A673 (cell line): ENCODE results near the gene NEK5.
A peak's percentile ranks its signal among the peaks of the same experiment; 100 is the strongest.

ENCODE experiments used
- EZH2 ChIP-seq: fragments of 200-600 bp; sonication (generic); IDR thresholded peaks from 2 replicates; pipeline ENCODE4 v1.6.1; 2017; ENCODE audit warnings: borderline replicate concordance, low read depth, mild to moderate bottlenecking, mixed read lengths, antibody characterized with exemption, low read length; ENCODE audit not compliant: poor library complexity, severe bottlenecking
- TF ChIP-seq, protein P1 (sequence below): fragments of 300-800, 200-600 bp; sonication (generic); conservative IDR thresholded peaks from 2 replicates; pipeline ENCODE4 v1.5.1; 2017; ENCODE audit warnings: low read depth, mild to moderate bottlenecking, antibody characterized with exemption, low read length, moderate library complexity, mixed read lengths

DNA sequence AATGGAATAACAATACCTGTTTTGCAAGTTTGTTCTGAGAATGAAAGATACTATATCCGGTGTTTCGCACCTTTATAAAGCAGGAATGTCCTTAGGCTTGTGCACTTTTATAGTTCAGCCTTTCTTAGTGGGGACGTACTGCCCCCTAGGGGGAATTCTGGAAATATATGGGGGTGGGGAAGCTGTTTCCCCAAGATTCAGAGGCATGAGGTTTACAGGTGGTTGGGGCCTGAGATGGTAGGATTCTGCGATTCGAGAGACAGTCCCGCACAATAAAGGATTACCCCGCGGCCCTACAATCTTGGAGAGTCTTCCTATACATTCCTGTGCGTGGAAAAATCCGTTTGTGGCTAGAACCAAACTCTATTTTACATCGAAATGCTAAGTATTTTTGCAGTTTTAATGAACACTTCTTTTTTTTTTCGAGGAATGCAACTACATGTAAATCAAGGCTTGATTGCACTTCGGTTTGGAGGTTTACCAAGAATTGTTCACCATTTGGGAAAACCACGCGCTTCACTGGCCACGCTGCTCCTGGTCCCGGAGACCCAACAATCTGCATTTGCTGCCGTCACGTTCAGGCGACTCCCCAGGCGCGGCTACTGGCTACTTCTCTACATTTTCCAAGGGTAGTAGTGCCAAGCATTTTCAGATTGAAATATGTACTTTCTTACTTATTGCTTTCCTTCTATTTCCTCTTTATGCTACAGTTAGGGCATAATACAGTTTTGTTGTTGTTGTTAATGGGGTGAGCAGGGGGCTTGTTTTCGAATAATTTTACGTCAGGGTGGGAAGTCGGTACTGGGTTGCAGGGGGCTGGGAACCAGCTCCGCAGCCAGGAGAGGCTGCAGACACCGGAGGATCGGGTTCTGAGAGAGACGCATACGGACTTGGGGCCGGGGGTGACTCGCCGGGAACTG is 830 bp downstream of the NEK5 start:
- TF ChIP-seq, protein P1, sequence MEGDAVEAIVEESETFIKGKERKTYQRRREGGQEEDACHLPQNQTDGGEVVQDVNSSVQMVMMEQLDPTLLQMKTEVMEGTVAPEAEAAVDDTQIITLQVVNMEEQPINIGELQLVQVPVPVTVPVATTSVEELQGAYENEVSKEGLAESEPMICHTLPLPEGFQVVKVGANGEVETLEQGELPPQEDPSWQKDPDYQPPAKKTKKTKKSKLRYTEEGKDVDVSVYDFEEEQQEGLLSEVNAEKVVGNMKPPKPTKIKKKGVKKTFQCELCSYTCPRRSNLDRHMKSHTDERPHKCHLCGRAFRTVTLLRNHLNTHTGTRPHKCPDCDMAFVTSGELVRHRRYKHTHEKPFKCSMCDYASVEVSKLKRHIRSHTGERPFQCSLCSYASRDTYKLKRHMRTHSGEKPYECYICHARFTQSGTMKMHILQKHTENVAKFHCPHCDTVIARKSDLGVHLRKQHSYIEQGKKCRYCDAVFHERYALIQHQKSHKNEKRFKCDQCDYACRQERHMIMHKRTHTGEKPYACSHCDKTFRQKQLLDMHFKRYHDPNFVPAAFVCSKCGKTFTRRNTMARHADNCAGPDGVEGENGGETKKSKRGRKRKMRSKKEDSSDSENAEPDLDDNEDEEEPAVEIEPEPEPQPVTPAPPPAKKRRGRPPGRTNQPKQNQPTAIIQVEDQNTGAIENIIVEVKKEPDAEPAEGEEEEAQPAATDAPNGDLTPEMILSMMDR = peak; percentile 87
- TF ChIP-seq EZH2 = no peak
